GOT3 (cell line): ENCODE measurements around the gene RRP12.
"Not testable (repeated sequence)": the region's sequence is repeated elsewhere in the genome, so short reads cannot be mapped to it uniquely, and the experiment has no call there.

ENCODE experiments used
- DNase-seq: peaks from one replicate; lab custom pipeline; 2025; ENCODE audit warnings: mixed read lengths; lab: John Stamatoyannopoulos, UW

RRP12 gene

GRCh38 chr10:97400665-97401454, at the start of gene RRP12:
RRP12 (minus strand) TSS chr10:97401340; CDS start chr10:97401231, 109 bp downstream.
- peak; percentile 53 for DNase-seq

- no peak for DNase-seq
These were observed 49.7 kb upstream of the RRP12 start for GRCh38 chr10:97450828-97451227.

GRCh38 chr10:97445722-97446639, 44.8 kb upstream of the RRP12 start, which contains the start of the genes EXOSC1 and ZDHHC16:
EXOSC1 (minus strand) TSS chr10:97446006; CDS start chr10:97445985, 21 bp downstream.
ZDHHC16 (plus strand) TSS chr10:97446175; CDS start chr10:97451676, 5,501 bp downstream.
- DNase-seq, result peak; percentile 78

- no peak for DNase-seq
These were observed 44.2 kb upstream of the RRP12 start for GRCh38 chr10:97445357-97445721.

GRCh38 chr10:97444212-97444611, 43.1 kb upstream of the RRP12 start:
- DNase-seq, result no peak

GRCh38 chr10:97442277-97442676, 41.1 kb upstream of the RRP12 start:
- DNase-seq, result no peak

GRCh38 chr10:97435211-97435610, 34.1 kb upstream of the RRP12 start:
- DNase-seq, result no peak

- no peak for DNase-seq
These were observed 33.4 kb upstream of the RRP12 start for GRCh38 chr10:97434557-97434956.

GRCh38 chr10:97434055-97434454, 32.9 kb upstream of the RRP12 start:
- DNase-seq, result no peak

- no peak for DNase-seq
These were observed 27.4 kb upstream of the RRP12 start for GRCh38 chr10:97428572-97428981.

GRCh38 chr10:97427571-97428179, 26.5 kb upstream of the RRP12 start:
- no peak for DNase-seq

- no peak for DNase-seq
These were observed 25.8 kb upstream of the RRP12 start for GRCh38 chr10:97426776-97427570.

GRCh38 chr10:97425964-97426775, 25.0 kb upstream of the RRP12 start, which contains the start of gene PGAM1:
PGAM1 (plus strand) TSS chr10:97426191; CDS start chr10:97426308, 117 bp downstream.
- DNase-seq, result peak; percentile 95

GRCh38 chr10:97423757-97424098, 22.6 kb upstream of the RRP12 start:
- not testable (repeated sequence) for DNase-seq

GRCh38 chr10:97416565-97416964, 15.4 kb upstream of the RRP12 start:
- no peak for DNase-seq

GRCh38 chr10:97412891-97413304, 11.8 kb upstream of the RRP12 start:
- no peak for DNase-seq

GRCh38 chr10:97411406-97411805, 10.3 kb upstream of the RRP12 start:
- DNase-seq, result no peak

GRCh38 chr10:97408496-97408992, 7.4 kb upstream of the RRP12 start:
- DNase-seq, result no peak

- no peak for DNase-seq
These were observed 6.8 kb upstream of the RRP12 start for GRCh38 chr10:97407952-97408248.

- peak; percentile 73 for DNase-seq
These were observed 6.2 kb upstream of the RRP12 start for GRCh38 chr10:97407211-97407951.
